Limb (tissue), 2 donors: Measurements from ENCODE around the gene BORCS6.
A peak's percentile ranks its signal among the peaks of the same experiment; 100 is the strongest.

Experiments used
- DNase-seq, 2 donors: peaks; one replicate each; pipeline ENCODE4 v3.0.0-alpha.2; 2016; ENCODE audit errors: extremely low spot score in 2 of 2

BORCS6 gene

DNA sequence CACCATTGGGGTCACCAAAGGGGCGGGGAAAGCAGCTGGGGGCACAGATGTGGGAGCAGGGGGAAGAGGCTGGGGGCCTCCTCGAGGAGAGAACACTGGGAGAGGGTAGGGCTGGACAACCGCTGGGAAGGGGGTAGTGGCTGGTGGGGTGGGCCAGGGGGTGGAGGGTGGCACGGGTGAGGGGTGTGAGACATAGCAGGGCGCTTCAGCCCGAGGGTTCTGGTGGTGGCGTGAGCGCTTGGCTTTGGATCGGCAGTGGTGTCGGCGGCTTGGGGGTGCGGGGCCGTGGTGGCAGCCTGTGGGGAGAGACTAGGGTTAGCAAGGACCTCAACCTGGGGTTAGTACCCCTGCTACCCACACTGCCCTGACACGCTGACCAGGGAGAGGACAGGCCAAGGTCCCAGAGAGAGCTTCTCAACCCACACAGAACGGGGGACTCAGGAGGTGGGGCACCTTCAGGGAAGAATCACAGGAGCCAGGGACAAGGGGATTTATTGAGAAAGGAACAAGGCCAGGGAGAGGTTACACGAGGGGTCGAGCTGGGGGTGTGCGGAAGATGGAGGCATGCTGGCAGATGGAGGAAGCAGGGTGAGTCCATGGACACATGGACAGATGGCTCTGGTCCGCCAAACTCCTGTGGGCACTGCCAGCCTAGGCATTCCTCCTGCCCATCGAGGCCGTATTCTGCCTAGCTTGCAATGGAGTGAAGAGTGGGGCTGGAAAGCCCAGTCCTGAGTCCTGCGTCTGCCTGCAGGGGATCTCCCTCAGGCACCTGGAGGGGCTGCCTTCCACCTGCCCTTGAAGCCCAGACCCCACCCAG is 46.2 kb downstream of the BORCS6 start:
- DNase-seq = peak in 1 of 2 donors; percentile 49

GRCh38 chr17:8142887-8143580 is 46.9 kb downstream of the BORCS6 start:
- no peak for DNase-seq

GRCh38 chr17:8142158-8142886 is 47.7 kb downstream of the BORCS6 start:
- DNase-seq = peak in 1 of 2 donors; percentile 39

- no peak for DNase-seq
These were observed 48.2 kb downstream of the BORCS6 start for GRCh38 chr17:8141741-8142140.

DNA sequence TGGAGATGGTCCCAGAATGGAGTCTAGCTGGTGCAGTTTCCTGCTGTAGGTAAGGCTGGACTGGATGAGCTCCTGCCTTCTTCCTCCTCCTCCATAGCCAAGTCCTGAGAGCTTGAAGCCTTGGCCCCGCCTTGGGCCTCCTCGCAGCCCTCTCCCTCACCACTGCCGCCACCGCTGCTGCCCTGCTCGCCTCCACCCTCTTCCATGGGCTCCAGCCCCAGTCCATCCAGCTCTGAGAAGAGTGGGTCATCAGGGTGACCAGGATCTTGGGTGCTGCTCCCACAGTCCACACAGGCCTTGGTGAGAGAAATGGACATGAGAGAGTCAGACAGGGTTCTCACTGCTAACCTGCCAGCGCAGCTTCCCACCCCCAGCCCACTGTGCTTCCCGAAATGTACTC is 48.9 kb downstream of the BORCS6 start:
- DNase-seq = peak in 1 of 2 donors; percentile 32

GRCh38 chr17:8140065-8141029 is 49.6 kb downstream of the BORCS6 start:
- peak in 1 of 2 donors; percentile 35 for DNase-seq

DNA sequence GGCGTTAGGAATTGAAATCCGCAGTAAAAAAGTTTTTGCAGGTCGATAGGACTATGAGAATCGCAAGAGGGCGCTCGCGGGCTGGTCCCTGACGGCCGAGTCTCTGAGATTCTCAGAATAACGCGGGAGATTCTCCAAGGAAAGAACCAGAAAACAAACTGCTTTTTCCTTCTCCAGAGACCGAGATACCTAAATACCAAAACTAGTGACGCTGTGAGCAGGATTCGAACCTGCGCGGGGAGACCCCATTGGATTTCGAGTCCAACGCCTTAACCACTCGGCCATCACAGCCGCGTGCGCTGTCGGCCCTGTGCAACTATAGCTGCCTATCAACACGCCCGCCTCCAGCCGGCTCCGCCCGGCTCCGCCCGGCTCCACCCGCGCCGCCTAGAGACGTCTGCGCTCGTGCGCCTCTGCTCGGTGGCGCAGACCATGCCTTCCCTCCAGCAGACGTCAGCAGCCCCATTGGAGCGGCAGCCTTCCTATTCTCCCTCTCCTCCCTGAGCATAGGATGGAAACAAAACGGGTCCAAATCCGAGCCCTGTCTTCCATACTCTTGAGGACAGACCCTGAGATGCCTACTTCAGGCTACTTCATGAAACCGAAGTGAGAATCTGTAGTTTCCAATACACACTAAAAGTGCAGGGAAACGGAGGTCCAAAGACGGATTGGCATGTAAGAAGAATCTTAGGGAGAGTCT is 51.2 kb downstream of the BORCS6 start:
- DNase-seq = peak; percentile 99 to 100

GRCh38 chr17:8138374-8138671 is 51.7 kb downstream of the BORCS6 start:
- DNase-seq = no peak
